GM23338 (cell line): Measurements from ENCODE around the gene ASB16. TPM values are rescaled to one million over a fixed set of nuclear protein-coding genes. Genes with fewer than 3 reads are reported as not detected.

Source experiments
- ATAC-seq: fragments of 200-7000 bp; cut with Tn5 transposase; 3 replicates; pipeline ENCODE4 v1.9.1; 2020
- DNase-seq: peaks from one replicate; pipeline ENCODE4 v3.0.0-alpha.2; 2015; ENCODE audit warnings: low spot score
- H2AFZ ChIP-seq: fragments of 200-600 bp; sonication (generic); 2 replicates; pipeline ENCODE4 v1.8.0; 2016; ENCODE audit warnings: antibody characterized with exemption, mild to moderate bottlenecking, moderate library complexity
- H3F3A ChIP-seq: fragments of 200-600 bp; sonication (generic); replicated peaks from 2 replicates; pipeline ENCODE4 v1.8.0; 2017; ENCODE audit warnings: antibody characterized with exemption, mixed run types, low read depth
- H3K27ac ChIP-seq: fragments of 200-600 bp; sonication (generic); 2 replicates; pipeline ENCODE4 v1.6.1; 2016; ENCODE audit warnings: low read depth
- H3K27me3 ChIP-seq: fragments of 200-600 bp; sonication (generic); 2 replicates; pipeline ENCODE4 v1.8.0; 2016; ENCODE audit warnings: mild to moderate bottlenecking, mixed run types, moderate library complexity; ENCODE audit not compliant: insufficient read depth
- H3K36me3 ChIP-seq: fragments of 200-600 bp; sonication (generic); 2 replicates; pipeline ENCODE4 v1.8.0; 2016; ENCODE audit warnings: mild to moderate bottlenecking; ENCODE audit not compliant: insufficient read depth
- H3K4me1 ChIP-seq: fragments of 200-600 bp; sonication (generic); 2 replicates; pipeline ENCODE4 v1.8.0; 2016; ENCODE audit warnings: mild to moderate bottlenecking, moderate library complexity; ENCODE audit not compliant: insufficient read depth
- H3K4me2 ChIP-seq: fragments of 200-600 bp; sonication (generic); 2 replicates; pipeline ENCODE4 v1.7.1; 2017; ENCODE audit warnings: mixed run types
- H3K4me3 ChIP-seq: fragments of 200-600 bp; sonication (generic); 2 replicates; pipeline ENCODE4 v1.6.1; 2016; ENCODE audit warnings: mixed run types
- H3K79me2 ChIP-seq: fragments of 200-600 bp; sonication (generic); replicated peaks from 2 replicates; pipeline ENCODE4 v1.8.0; 2017; ENCODE audit warnings: mild to moderate bottlenecking; ENCODE audit not compliant: insufficient read depth
- H3K9me2 ChIP-seq: fragments of 200-600 bp; sonication (generic); 2 replicates; pipeline ENCODE4 v1.8.0; 2017; ENCODE audit not compliant: insufficient read depth
- H4K20me1 ChIP-seq: fragments of 200-600 bp; sonication (generic); replicated peaks from 2 replicates; pipeline ENCODE4 v1.8.0; 2017; ENCODE audit warnings: mild to moderate bottlenecking; ENCODE audit not compliant: insufficient read depth
- H3K27ac Mint-ChIP-seq: 2 replicates; pipeline ENCODE4 v1.8.0; 2020; ENCODE audit warnings: inconsistent platforms, mild to moderate bottlenecking, moderate library complexity, mixed read lengths
- H3K27me3 Mint-ChIP-seq: 3 replicates; pipeline ENCODE4 v1.8.0; 2022; ENCODE audit warnings: low read depth, mild to moderate bottlenecking, moderate library complexity, mixed read lengths, inconsistent platforms; ENCODE audit not compliant: insufficient read depth, poor library complexity
- H3K36me3 Mint-ChIP-seq: 3 replicates; pipeline ENCODE4 v1.8.0; 2021; ENCODE audit warnings: low read depth, mild to moderate bottlenecking, inconsistent platforms, moderate library complexity, mixed read lengths
- H3K4me1 Mint-ChIP-seq: 3 replicates; pipeline ENCODE4 v1.8.0; 2020; ENCODE audit warnings: mild to moderate bottlenecking, inconsistent platforms, mixed read lengths
- H3K4me3 Mint-ChIP-seq: 3 replicates; pipeline ENCODE4 v1.8.0; 2021; ENCODE audit warnings: moderate library complexity, mild to moderate bottlenecking, inconsistent platforms, mixed read lengths
- H3K9me3 Mint-ChIP-seq: 3 replicates; pipeline ENCODE4 v1.8.0; 2020; ENCODE audit warnings: moderate library complexity, mild to moderate bottlenecking, inconsistent platforms, mixed read lengths
- CREB1 ChIP-seq: fragments of 250-450 bp; sonication (Bioruptor Pico); IDR thresholded peaks from 2 replicates; pipeline ENCODE4 v1.5.0; 2020; ENCODE audit warnings: low read depth, mild to moderate bottlenecking, moderate library complexity
- CTCF ChIP-seq, 2 experiments: fragments of 200-600 bp in 1 of 2; sonication (generic) in 1 of 2; conservative IDR thresholded peaks; 2 replicates each; pipeline versions ENCODE4 v1.5.1 to v1.6.1; 2016 to 2017; ENCODE audit warnings: antibody characterized with exemption in 2 of 2, low read depth in 2 of 2, mild to moderate bottlenecking in 2 of 2, moderate library complexity in 1 of 2
- EZH2phosphoT487 ChIP-seq: fragments of 200-600 bp; sonication (generic); IDR thresholded peaks from one replicate; pipeline ENCODE4 v1.8.1; 2018; ENCODE audit warnings: antibody characterized with exemption; ENCODE audit not compliant: unreplicated experiment
- JUNB ChIP-seq: IDR thresholded peaks from one replicate; pipeline ENCODE4 v1.6.1; 2016; ENCODE audit warnings: antibody characterized with exemption; ENCODE audit not compliant: unreplicated experiment
- NANOG ChIP-seq: IDR thresholded peaks from 2 replicates; pipeline ENCODE4 v1.6.1; 2016; ENCODE audit warnings: antibody characterized with exemption, borderline replicate concordance
- REST ChIP-seq: IDR thresholded peaks from one replicate; pipeline ENCODE4 v1.6.1; 2018; ENCODE audit warnings: antibody characterized with exemption; ENCODE audit not compliant: unreplicated experiment
- STAT1 ChIP-seq: IDR thresholded peaks from one replicate; pipeline ENCODE4 v1.6.1; 2016; ENCODE audit warnings: antibody characterized with exemption; ENCODE audit not compliant: unreplicated experiment
- polyA plus RNA-seq: library from polyadenylated mRNA; unstranded; fragments of >200 nt; fragmentation: Nextera tagmentation; extraction: Ambion mirVana; gene quantifications from 2 replicates; pipeline ENCODE4 v1.2.1, GENCODE V29; 2016
- total RNA-seq: library from RNA; depleted of rRNA; stranded (reverse); fragments of >200 nt; shearing (Covaris generic); gene quantifications from 2 replicates; pipeline ENCODE4 v1.2.3, GENCODE V29; 2014

Gene ASB16
- total and polyA plus RNA-seq, 2 experiments from 2014 or later = 0.47 TPM; not detected in 1

- Mint-ChIP-seq H3K9me3 (no peaks in the 10 kb centered on the region), H3K4me1 (peaks cover 55% of the 10 kb centered on the region), H3K27ac (no peak overlapping the region), H3K27me3 (peaks cover 7% of the 10 kb centered on the region), H3K4me3 (peak overlapping the region; percentile 89), H3K36me3 (no peaks in the 10 kb centered on the region; the same call in 2 of the 3 replicates)
- Histone ChIP-seq H3K9me2 (no peaks in the 10 kb centered on the region), H3K4me2 (peak overlapping the region; percentile 98), H3K4me3 (peak overlapping the region; percentile 96), H3F3A (0 out of 2 replicates have a peak, but pooled peaks cover 4% of the 10 kb centered on the region), H4K20me1 (peaks cover 17% of the 10 kb centered on the region), H3K27ac (peak overlapping the region; percentile 77; the same call in 1 of the 2 replicates), H3K36me3 (no peaks in the 10 kb centered on the region), H3K4me1 (peaks cover 38% of the 10 kb centered on the region), H2AFZ (no peak overlapping the region), H3K27me3 (no peaks in the 10 kb centered on the region), H3K79me2 (peaks cover 39% of the 10 kb centered on the region)
- DNase-seq = peak; percentile 30
- no peak for ATAC-seq
- TF ChIP-seq JUNB = no peak
- no peak for TF ChIP-seq REST
- TF ChIP-seq EZH2phosphoT487 = no peak
- no peak for TF ChIP-seq STAT1
- TF ChIP-seq CTCF (conservative IDR thresholded peaks at IDR 0.05; ENCODE audit: low read depth in 2 of 2) = no peak
- no peak for TF ChIP-seq NANOG
Observed at GRCh38 chr17:44121997-44122815, 48.3 kb upstream of the ASB16 start.

GRCh38 chr17:44122816-44123355, 47.6 kb upstream of the ASB16 start:
- peak overlapping the region; percentile 98 for H3K4me2 ChIP-seq
- H3K4me1 Mint-ChIP-seq = peaks cover 48% of the 10 kb centered on the region
- H3K79me2 ChIP-seq = peaks cover 39% of the 10 kb centered on the region
- no peaks in the 10 kb centered on the region; the same call in 2 of the 3 replicates for H3K36me3 Mint-ChIP-seq
- H3K36me3 ChIP-seq = no peaks in the 10 kb centered on the region
- H3F3A ChIP-seq = 0 out of 2 replicates have a peak, but pooled peaks cover under 1% of the 10 kb centered on the region
- H4K20me1 ChIP-seq = peaks cover 17% of the 10 kb centered on the region
- no peak; the same call in 2 of the 3 replicates for ATAC-seq
- peaks cover 7% of the 10 kb centered on the region for H3K27me3 Mint-ChIP-seq
- peak overlapping the region; percentile 89 for H3K4me3 Mint-ChIP-seq
- H3K4me1 ChIP-seq = peaks cover 32% of the 10 kb centered on the region
- 0 out of 2 replicates have a peak overlapping the region, but pooled peaks have one; percentile 66 for H2AFZ ChIP-seq
- H3K27me3 ChIP-seq = no peaks in the 10 kb centered on the region
- no peaks in the 10 kb centered on the region for H3K9me3 Mint-ChIP-seq
- peak; percentile 48 for DNase-seq
- peak overlapping the region; percentile 96 for H3K4me3 ChIP-seq
- H3K27ac ChIP-seq = peak overlapping the region; percentile 45; the same call in 1 of the 2 replicates
- no peak overlapping the region; the same call in 1 of the 2 replicates for H3K27ac Mint-ChIP-seq
- no peaks in the 10 kb centered on the region for H3K9me2 ChIP-seq
- TF ChIP-seq STAT1 (no peak), CREB1 (CRISPR knock-in tag) (no peak), EZH2phosphoT487 (no peak)
